DMS53 treated with DMSO at 0.1 percent for 48 hours (cell line): ENCODE data around the gene STARD3NL.
"Not testable (repeated sequence)": the region's sequence is repeated elsewhere in the genome, so short reads cannot be mapped to it uniquely, and the experiment has no call there.

Source experiments
- DNase-seq: peaks from one replicate; lab custom pipeline; 2025; ENCODE audit not compliant: unreplicated experiment; lab: John Stamatoyannopoulos, UW

The STARD3NL gene, protein sequence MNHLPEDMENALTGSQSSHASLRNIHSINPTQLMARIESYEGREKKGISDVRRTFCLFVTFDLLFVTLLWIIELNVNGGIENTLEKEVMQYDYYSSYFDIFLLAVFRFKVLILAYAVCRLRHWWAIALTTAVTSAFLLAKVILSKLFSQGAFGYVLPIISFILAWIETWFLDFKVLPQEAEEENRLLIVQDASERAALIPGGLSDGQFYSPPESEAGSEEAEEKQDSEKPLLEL

DNA sequence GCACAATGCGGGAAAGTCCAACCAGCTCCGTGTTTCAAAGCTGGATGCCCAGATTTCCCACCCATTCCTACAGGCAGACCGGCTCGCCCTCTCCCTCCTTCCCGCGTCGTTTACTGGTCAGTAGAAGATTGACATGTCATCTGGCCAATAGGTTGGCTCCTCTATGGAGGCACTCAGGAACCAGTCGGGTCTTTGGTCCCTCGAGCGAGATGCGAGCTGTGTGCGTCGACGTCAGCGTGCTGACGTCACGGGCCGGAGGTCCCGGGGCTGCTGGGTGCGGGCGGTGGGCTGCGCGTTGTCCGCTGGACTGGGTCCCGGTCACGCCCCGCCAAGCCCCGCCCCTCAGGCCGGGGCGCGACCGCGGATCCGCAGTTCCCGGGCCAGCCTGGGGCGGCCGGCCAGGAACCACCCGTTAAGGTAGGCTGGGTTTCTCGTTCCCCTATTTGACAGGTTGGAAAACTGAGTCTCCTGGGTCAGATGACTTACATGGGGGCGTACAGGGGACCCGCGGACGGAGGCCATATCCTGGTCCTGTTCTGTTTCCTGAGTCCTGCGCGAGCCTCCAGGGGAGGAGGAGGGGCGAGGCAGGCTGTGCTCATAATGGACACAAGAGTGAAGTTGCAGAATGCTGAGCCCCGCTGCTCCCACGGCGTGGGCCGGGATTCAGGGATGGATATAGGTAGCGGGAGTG is at the start of gene STARD3NL:
TSS of gene STARD3NL (plus strand) at position 242 of the 691 bp plus-strand sequence. CDS start 29,260 bp downstream, outside the sequence.
- peak; percentile 98 for DNase-seq

DNA sequence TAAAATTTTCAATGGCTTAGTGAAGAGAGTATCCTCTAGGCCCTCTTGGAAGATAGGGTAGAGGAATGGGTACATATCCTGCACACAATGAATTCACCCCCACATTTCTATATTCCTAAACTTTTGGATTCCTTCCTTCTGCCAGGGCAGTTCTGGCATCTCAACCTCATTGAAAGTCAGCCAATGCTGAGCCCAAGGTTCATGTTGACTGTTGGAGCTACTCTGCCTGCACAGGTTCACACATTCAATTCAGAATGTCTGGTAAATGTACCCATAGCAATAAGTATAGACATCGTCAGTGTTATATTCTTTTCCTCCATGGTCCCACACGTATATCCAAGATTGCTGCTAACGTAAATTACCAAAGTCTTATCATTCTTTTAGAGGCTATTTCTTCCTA is 48.9 kb upstream of the STARD3NL start:
- DNase-seq: no peak

DNA sequence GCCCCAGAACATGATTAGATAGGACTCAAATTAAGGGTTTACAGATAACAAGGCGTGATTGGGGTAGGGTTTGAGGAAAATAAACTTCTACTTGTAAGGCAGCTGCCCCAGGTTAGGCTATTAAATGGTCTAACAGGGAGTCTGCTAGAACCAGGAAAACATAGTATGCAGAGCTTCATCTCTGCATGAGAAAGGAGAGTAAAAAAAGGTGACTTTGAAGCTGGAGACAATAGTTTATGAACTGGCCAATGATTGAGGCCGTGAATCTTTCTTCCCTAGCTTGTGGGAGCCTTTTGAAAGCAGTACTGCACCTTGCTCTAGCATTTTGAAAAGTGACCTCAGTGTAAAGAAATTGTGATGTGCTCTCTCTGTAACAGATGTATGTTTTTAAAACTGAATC is 48.5 kb upstream of the STARD3NL start:
- no peak for DNase-seq

DNA sequence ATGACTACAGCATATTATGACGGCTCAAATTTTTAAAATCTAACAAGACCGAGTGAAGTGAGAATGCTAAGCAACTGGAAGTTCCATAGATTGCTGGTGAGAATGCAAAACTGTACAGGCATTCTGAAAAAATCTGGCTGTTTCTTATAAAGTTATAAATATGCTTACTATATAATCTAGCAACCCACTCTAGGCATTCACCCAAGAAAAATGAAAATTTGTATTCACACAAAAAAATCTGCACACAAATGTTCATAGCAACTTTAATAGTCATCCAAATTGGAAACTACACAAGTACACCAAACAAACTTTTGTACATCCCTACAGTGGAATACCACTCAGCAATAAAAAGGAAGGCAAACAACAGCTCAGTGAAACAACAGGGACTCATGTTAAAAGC is 39.9 kb upstream of the STARD3NL start:
- no peak for DNase-seq

DNA sequence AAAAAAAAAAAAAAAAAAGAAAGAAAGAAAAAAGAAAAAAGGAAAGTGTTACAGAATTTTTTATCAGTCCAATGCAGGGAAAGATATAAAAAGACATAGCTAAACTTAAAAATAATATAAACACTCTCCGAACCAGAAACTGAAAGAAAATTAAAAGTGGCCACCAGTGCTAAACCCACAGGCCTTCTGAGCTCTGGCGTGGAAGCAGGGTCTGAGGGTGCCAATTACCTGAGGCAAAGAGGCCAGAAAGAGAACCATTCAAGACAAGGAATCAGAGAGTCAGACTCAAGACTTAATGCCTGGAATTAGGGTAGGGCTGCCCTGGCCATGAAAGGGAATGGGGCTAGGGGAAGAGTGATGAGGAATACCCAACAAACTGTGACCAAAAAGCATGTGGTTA is 36.9 kb upstream of the STARD3NL start:
- no peak for DNase-seq

DNA sequence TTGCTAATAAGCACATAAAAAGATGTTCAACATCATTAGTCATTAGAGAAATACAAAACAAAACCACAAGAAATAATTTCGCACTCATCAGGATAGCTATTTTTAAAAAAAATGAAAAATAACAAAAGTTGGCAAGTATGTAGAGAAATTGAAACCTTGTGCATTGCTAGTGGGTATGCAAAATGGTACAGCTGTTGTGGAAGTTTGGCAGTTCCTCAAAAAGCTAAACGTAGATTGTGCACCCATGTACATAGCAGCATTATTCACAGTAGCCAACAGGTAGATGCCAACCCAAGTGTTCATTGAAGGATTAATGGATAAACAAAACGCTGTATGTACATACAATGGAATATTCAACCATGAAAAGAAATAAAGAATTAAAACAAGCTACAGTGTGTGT is 35.3 kb upstream of the STARD3NL start:
- no peak for DNase-seq

DNA sequence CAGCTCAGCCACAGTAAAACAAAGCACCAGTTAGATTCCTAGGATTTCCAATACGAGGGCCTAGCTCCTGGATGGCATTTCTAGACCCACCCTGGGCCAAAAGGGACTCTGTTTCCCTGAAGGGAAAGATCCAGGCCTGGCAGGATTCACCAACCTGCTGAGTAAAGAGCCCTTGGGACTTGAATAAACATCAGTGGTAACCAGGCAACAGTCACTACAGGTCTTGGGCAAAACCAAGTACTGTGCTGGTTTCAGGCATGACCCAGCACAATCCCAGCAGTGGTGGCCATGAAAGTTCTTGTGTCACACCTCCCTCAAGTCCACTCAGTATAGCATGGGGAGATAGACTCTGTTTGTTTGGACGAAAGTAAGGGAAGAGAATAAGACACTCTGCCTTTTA is 31.0 kb upstream of the STARD3NL start:
- DNase-seq: peak; percentile 30

DNA sequence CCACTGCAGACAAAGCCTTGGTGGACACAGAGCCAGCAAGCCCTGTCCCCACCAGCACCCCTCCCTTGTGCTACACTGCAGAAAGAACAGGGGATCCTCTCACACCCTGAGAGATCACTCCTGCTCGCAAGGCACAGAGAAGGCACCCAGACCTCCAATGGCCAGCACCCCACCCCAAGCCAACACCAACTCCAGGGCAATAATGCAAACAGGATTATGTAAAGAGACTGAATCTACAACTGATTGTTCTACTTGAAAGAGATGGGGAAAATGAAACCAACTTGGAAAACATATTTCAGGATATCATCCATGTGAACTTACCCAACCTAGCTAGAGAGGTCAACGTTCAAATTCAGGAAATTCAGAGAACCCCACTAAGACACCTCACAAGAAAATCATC is 26.5 kb upstream of the STARD3NL start:
- DNase-seq: no peak

DNA sequence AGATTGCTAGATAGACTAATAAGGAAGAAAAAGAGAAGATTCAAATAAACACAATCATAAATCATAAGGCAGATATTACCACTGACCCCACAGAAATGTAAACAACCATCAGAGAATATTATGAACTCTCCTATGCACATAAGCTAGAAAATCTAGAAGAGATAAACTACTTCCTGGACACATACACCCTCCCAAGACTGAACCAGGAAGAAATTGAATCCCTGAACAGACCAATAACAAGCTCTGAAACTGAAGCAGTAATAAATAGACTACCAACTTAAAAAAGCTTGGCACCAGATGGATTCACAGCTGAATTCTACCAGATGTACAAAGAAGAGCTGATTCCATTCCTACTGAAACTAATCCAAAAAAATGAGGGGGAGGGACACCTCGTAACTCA is 24.5 kb upstream of the STARD3NL start:
- DNase-seq: no peak

DNA sequence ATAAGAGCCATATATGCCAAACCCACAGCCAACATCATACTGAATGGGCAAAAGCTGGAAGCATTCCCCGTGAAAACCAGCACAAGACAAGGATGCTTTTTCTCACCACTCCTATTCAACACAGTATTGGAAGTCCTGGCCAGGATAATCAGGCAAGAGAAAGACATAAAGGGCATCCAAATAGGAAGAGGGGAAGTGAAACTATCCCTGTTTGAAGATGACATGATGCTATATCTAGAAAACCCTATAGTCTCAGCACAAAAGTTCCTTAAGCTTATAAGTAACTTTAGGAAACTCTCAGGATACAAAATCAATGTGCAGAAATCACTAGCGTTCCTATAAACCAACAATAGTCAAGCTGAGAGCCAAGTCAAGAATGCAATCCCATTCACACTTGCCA is 23.8 kb upstream of the STARD3NL start:
- DNase-seq: no peak

DNA sequence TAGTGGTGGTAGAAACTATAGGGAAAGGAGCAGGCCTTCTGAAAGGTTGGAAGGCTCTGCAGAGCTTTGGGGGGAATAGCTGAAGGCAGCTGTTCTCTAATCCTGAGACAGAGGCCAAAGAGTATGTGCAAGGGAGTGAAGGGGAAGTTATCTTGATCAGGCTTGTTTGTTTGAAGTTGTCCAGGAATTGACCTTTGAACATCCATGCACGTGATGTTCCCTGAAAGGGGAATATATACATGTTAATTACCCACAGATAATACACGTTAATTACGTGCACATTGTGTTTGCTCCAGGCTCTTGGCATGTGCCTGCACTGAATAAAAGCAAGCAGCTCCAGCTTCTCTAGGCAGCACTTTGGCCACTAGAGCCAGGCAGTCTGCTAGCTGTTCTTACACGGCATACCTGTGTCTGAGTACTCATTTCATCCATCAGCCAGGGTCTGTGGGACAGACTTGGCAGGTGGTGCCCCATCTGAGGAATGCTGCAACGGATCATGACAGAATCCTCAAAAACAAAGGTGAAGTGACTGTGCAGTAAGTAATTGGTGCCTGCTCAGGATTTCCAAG is 18.0 kb upstream of the STARD3NL start:
- DNase-seq: no peak

DNA sequence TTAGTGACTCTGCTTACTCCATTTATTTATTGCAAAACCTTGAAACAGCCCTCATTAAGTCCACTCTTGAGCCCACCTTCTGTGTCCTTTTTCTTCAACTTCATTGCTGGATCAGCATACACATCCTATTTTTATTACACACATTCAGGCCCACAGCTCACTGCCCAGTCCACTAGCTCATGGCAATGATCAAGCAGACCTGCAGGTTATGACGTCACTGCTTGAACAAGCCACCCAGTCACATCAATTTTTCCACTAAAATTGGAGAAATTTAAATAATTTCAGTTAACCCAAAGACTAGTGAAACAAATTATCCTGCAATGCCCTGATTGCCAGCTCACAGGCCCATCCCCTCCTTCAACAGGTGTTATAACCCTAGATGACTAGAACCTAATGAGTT is 16.0 kb upstream of the STARD3NL start:
- DNase-seq: no peak

DNA sequence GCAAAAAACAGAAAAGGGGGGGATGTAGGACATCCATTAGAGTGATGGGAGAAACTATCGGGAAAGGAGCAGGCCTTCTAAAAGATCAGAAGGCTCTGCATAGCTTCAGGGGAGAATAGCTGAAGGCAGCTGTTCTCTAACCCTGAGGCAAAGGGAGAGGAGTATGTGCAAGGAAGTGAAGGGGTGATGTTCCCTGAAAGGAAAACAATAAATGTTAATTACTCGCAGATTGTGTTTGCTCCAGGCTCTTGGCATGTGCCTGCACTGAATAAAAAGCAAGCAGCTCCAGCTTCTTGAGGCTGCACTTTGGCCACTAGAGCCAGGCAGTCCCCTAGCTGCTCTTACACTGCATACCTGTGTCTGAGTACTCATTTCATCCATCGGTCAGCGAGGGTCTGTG is 14.4 kb upstream of the STARD3NL start:
- no peak for DNase-seq

DNA sequence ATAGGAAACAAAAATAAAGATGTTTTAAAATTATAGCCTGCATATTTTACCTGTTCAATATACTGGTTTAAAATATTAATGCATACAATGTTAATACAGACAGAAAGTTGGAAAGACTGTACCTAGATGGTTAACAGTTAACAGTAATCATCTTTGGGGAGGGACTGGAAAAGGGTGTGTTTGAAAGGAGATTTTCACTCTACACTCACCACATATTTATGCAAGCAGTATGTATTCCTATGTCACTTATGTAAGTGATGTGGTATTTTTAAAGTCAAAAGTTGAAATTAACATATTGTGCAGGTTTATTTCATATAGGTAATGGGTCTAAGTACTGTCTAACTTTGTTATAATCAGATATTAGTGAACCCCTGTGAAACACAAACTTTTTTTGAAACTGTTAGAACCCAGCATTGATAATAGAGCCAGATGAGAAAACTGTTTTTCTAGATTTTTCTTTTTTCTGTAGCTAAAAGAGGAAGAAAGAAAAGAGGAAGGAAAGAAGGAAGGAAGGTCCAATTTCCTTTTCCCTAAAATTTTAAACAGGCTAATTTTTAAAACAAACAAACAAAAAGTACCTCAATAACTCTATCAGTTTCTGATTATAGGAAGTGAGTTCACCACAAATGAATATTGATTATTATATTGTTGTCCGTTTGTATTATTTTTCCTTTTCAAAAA is 9.0 kb upstream of the STARD3NL start:
- DNase-seq: no peak

DNA sequence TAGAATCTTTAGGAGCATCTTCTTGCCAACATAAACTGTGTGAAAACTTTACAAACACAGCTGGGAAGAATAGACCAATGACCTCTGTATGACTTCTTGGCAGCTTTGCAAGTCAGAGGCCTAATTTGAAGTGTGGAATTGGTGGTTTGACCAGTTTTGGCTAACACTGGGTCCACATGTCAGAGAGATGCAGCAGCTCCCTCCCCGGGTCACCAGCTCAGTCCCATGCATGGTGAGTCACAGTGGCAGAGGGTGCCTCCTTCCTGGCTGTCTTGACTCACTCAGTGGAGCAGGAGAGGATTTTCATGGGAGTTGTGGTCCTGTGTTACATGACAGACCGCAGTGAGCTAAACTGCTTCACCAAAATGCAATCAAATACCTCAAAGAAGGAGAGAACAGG is 8.2 kb upstream of the STARD3NL start:
- DNase-seq: no peak

DNA sequence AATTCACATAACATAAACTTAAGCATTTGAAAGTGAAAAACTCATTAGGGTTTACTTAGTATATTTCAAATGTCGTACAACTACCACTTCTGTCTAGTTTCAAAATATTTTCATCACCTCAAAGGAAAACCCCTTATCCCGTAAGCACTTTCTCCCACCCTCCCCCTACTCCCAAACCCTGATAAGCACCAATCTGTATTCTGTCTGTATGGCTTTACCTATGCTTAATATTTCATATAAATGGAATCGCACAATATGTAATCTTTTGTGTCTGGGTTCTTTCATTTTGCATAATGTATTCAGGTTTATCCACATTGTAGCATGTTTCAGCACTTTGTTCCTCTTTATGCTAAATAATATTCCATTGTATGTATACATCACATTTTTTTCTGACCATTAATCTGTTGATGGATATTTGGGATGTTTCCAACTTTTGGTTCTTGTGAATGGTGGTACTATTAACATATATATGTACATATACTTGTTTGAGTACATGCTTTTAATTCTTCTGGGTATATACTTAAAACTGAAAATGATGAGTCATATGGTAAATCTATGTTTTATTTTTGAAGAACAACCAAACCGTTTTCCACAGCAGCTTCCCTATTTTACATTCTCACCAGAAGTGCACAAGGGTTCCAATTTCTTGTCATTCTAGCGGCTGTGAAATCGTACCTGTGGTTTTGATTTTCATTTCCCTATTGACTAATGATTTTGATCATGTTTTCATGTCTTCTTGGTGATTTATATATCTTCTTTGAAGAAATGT is 6.2 kb upstream of the STARD3NL start:
- no peak for DNase-seq

DNA sequence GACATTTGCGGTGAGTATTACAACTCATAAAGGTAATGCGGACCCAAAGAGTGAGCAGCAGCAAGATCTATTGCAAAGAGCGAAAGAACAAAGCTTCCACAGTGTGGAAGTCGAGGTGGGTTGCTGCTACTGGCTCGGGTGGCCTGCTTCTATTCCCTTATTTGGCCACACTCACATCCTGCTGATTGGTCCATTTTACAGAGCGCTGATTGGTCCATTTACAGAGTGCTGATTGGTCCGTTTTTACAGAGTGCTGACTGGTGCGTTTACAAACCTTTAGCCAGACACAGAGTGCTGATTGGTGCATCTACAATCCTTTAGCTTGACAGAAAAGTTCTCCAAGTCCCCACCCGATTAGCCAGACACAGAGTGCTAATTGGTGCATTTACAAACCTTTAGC is 2.5 kb upstream of the STARD3NL start:
- not testable (repeated sequence) for DNase-seq

DNA sequence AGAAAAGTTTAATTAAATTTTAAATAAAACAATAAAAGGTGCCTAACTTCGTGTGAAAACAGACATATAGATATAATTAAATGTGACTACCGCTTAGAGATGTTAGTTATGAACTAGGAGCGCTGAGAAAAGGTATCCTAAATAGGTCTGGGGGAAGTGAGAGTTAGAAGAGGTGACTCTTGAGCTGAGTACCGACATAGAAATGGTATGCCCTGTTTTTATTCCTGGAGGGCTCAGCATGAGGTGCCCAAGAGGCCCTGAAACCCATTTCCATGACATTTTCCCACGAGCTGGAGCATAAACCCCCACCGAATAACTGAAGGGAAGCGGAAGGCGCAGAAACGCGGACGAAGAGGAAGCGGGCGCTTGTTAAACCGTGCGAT is 433 bp upstream of the STARD3NL start:
- DNase-seq: no peak

DNA sequence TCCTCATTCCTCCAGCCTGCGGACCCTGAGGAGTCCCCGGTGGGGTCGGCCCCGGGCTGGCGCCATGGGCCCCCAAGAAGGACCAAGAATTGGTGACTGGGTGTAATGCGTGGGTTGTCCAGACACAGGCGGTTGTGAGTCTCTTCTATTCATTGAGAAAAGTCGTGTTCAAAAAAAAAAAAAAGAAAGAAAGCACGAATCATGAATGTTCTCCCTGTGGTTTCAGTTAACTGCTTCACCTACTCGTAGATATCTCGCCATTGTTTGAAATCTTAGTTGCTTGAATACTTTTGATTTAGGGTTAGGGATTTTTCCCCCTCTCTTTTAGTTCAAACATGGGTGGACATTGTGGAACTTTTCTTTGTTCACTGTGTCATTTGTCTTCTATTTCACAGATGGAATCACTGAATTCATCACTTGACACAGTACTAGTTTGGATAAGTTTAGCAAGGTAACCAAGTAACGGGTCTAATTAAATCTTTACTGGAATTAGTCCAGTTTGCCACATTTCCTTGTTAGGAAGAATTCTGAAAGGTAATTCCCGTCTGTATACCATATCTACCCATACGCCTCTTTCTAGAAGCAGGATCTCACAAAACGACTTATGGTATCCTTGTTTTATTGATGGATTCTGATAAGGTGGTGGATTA is 775 bp downstream of the STARD3NL start:
- no peak for DNase-seq

DNA sequence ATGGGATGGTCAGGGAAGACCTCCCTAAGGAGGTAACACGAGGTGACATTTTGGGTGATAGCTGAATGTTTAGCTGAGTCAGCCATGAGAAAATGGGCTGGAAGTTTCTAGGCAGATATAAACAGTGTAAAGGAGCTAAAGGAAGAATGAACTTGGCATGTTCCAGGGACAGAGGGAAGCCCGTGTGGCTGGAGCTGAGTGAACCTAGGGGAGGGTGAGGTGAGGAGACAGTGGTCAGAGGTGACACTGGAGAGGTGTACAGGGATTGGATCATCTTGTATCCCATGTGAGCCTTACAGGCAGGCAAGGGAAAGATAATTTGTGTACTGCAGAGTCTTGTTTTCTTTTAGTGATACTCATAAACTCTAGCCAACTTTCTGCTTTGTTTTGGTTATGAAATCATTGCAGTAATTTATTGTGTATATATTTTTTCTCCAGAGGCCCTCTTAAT is 1.8 kb downstream of the STARD3NL start:
- DNase-seq: no peak

DNA sequence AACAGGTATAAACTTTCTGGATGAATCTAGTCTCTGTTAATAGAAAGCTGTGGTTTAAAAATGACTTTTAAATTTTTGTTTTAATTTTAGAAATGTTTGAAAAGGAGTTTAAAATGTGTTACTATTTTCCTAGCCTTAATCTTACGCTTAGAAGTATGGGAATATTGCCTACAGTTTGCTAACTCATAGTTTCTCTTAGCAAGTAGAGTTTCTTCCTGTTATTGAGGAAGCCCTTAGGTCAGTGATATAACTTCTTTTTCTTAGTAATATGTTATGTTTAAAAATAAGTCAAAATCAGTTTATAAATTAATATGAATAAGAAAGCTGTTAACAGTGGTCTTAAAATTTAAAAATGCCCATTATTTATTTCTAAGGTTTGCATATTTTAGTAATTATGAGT is 3.1 kb downstream of the STARD3NL start:
- DNase-seq: no peak
